SK-N-MC (cell line): ENCODE data around the gene TBC1D22A.

Experiments
- DNase-seq: peaks from one replicate; pipeline ENCODE4 v3.0.0-alpha.2; 2011; ENCODE audit warnings: low read depth, low spot score
- H3K27ac ChIP-seq: fragments of 200-600 bp; sonication (generic); 2 replicates; pipeline ENCODE4 v1.5.1; 2016; ENCODE audit warnings: mixed run types
- H3K36me3 ChIP-seq: fragments of 200-600 bp; sonication (generic); 2 replicates; pipeline ENCODE4 v1.6.1; 2017; ENCODE audit warnings: antibody characterized with exemption, low read length, mixed read lengths; ENCODE audit not compliant: insufficient read depth
- H3K4me3 ChIP-seq: fragments of 200-600 bp; sonication (generic); 2 replicates; pipeline ENCODE4 v1.5.1; 2016
- H3K9ac ChIP-seq: fragments of 200-600 bp; sonication (generic); 2 replicates; pipeline ENCODE4 v1.8.0; 2017; ENCODE audit warnings: mixed run types, mixed read lengths; ENCODE audit not compliant: insufficient read length
- H3K9me3 ChIP-seq: fragments of 200-600 bp; sonication (generic); 2 replicates; pipeline ENCODE4 v1.6.1; 2017; ENCODE audit warnings: low read depth, mild to moderate bottlenecking, antibody characterized with exemption, low read length, moderate library complexity, mixed read lengths
- EZH2 ChIP-seq: fragments of 200-600 bp; sonication (generic); IDR thresholded peaks from one replicate; pipeline ENCODE4 v1.6.1; 2017; ENCODE audit warnings: antibody characterized with exemption
- FOXP2 ChIP-seq: optimal IDR thresholded peaks from 2 replicates; pipeline ENCODE3; 2011; ENCODE audit warnings: mild to moderate bottlenecking, moderate library complexity; ENCODE audit not compliant: insufficient read depth; ENCODE audit errors: extremely low read length, control extremely low read depth
- POLR2AphosphoS5 ChIP-seq: IDR thresholded peaks from 2 replicates; pipeline ENCODE4 v1.6.1; 2012; ENCODE audit warnings: mild to moderate bottlenecking, low read depth, low read length, borderline replicate concordance

TBC1D22A gene

DNA sequence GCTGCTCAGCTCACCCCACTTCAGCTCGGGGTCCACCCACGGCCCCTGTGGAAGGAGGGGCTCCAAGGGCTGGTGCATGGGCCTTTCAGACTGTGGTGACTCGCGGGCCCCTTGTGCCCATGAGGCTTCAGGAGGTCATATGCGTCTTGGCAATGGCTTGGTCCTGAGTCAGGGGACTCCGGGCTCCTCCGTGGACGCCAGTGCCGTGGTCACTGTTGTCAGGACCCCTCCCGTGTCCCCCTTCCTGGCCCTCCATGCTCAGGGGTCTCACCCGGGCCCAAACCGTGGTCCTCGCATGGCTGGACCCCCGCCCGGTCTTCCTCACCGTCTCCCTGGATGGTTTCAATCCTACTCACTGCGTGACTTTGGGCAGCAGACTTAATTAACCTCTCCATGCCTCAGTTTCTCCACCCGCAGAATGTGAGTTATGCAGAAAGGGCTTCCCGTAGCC is 436.4 kb downstream of the TBC1D22A start:
- Histone ChIP-seq H3K4me3 (no peak overlapping the region), H3K27ac (no peak overlapping the region), H3K9ac (no peak overlapping the region), H3K36me3 (no peaks in the 10 kb centered on the region), H3K9me3 (no peaks in the 10 kb centered on the region)
- no peak for DNase-seq
- TF ChIP-seq EZH2: no peak
- TF ChIP-seq POLR2AphosphoS5: no peak
- no peak for TF ChIP-seq FOXP2

DNA sequence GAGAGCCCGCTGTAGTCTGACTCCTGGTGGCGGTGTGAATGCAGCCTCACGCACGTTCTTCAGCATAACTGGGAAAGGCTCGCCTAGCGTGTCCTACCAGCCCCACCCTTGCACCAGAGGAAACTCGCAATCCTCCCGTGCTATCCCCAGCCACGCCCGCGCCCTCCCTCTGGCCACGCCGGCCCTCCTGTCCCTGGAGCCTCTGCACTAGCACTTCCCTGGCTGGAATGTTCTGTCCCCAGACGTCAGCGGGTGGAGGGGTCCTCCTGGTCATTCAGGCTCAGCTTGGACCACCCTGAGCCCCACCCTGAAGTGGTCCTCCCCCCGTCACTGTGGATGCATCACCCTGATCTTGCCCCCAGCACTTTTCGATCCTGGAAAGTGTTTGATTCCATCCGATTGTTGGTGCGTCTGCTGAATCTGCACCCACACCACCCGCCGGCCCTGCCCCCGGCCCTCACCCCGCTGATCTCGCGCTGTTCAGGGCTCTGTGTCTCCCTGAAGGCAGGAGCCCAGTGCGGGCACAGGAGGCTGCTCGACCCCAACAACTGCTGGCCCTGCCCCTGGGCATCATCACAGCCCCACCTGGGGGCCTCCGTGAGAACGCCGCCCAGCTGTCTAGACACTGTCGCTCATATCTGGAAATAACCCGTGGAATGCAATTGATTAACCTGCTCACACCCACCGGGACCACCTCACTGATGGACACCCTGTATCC is 437.0 kb downstream of the TBC1D22A start:
- Histone ChIP-seq H3K27ac (no peak overlapping the region), H3K4me3 (no peak overlapping the region), H3K9ac (no peak overlapping the region), H3K9me3 (no peaks in the 10 kb centered on the region), H3K36me3 (no peaks in the 10 kb centered on the region)
- no peak for DNase-seq
- TF ChIP-seq EZH2 (no peak), POLR2AphosphoS5 (no peak), FOXP2 (no peak)

DNA sequence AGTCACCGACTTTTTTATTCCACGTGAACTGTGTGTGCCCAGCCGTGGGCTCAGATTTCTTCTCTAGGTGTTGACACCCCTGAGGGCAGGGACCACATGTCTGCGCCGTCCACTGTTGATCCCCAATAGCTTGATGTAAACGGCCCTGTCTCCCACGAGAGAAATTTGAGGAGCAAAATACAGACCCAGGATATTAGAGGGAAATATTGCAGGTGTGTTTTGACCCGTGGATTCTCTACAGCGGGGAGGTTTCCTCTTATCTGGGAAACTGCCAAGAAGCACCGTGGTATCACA is 437.5 kb downstream of the TBC1D22A start:
- Histone ChIP-seq H3K27ac (no peak overlapping the region), H3K36me3 (no peaks in the 10 kb centered on the region), H3K4me3 (no peak overlapping the region), H3K9me3 (no peaks in the 10 kb centered on the region), H3K9ac (no peak overlapping the region)
- TF ChIP-seq FOXP2 (no peak), EZH2 (no peak), POLR2AphosphoS5 (no peak)
- DNase-seq: no peak

DNA sequence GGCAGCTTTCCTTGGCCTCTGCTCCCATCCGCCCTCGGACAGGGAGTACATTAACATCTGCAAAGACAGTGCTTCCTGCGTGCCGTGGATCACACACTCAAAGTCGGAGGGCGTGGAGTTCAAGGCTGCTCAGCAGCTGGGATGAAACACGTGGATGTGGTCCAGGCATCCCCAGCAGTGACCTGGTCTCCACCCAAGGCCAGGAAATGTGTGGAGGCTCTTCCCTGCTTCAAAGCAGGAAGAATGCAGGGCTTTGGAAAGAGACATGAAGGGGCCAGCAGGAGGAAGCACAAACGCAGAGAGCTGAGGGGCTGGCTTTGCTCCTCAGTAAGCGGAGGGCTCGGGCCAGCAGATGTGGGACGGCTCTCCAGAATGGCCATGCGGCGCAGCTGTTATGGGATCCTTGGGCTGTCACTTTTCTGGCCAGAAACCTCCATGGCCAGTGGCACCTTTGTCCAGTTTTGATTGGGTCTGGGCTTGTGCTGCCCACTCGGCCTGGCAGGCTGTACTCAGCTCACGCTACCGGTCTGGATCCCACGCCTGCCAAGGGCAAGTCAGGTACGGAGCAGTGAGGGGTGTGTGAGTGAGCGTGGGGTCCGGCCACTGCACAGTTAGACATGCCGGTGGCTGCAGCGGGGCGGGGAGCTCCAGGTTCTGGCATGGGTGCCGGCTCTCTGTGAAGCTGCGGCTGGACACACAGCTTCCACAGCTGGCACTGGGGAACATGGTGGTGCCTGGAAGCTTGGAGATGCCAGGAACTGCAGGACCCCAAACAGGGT is 438.0 kb downstream of the TBC1D22A start:
- TF ChIP-seq FOXP2: no peak
- no peak for TF ChIP-seq EZH2
- no peak for TF ChIP-seq POLR2AphosphoS5
- no peak overlapping the region for H3K9ac ChIP-seq
- no peak overlapping the region for H3K4me3 ChIP-seq
- no peaks in the 10 kb centered on the region for H3K36me3 ChIP-seq
- no peak for DNase-seq
- no peak overlapping the region for H3K27ac ChIP-seq
- H3K9me3 ChIP-seq: no peaks in the 10 kb centered on the region

DNA sequence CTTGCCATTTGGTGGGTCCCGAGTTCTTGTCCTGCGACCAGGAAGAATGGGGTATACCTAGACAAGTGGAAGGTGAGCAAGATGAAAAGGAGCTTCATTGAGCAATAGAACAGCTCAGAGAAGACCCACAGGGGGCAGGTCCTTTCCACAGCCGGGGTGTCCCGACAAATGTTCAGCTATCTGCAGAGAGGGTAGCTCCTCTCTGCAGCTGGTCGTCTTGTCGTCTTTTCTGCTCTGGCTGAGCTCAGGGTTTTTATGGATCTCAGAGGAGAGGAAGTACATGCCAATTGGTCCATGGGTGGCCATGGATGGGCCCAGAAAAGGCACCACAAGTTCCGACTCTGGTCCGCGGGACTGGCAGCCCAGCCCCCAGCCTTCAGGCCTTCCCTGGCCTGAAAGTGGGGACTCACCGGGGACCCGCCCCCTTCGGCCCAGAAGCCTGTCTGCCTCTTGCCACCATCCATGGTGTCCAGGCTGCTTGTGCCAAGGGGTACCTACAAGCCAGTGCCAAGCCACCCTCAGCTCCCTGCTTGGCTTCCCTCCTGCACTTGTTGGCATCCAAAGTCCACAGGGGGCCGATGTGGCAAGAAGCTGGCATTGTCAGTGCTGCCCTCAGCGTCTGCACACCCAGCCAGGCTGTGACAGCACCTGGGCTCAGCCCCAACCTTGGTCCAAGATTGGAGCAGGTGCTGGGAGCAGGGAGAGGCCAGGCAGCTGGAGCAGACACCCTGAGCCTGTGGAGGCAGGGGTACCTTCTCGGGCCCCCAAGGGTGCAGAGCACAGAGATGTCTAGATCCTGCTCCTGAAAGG is 438.9 kb downstream of the TBC1D22A start:
- no peak overlapping the region for H3K27ac ChIP-seq
- no peak overlapping the region for H3K9ac ChIP-seq
- TF ChIP-seq EZH2: no peak
- no peak for TF ChIP-seq FOXP2
- no peak for TF ChIP-seq POLR2AphosphoS5
- no peak for DNase-seq
- H3K9me3 ChIP-seq: no peaks in the 10 kb centered on the region
- H3K36me3 ChIP-seq: no peaks in the 10 kb centered on the region
- H3K4me3 ChIP-seq: no peak overlapping the region

DNA sequence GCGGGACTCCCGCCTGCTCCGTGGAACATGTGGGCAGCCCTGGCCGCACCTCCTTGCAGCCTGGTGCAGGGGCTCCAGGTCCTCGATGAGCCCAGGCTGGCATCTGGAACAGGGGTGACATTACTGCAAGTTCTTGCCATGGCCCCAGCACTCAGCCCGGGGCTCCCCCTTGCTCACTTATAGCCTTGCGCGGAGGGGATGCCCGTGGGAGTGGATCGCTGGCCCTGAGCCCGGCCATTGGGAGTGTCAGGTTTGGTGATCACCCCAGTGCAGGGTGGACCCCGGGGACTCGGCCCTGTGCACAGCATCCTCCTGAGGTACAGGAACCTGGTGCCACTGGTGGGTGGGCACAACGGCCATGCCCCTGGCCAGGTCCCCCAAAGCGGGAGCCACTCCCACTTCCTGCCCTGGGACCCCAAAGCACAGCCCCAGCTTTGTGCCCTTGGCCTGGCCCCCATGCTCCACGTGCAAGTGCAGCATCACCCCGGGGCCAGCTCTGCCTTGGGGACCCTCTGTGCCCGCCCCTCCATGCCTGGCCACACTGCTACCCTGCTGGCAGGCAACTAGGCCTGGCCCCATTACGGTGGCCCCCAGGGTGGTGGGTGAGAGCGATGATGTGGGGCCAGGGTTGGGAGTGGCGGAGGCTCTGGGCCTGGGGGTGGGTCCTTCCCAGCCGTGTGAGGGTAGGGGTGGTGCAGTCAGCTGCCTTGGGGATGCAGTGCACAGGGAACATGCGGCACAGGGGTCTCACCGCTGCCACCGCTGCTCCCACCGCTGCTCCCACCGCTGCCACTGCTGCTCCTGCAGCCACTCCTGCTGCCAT is 439.8 kb downstream of the TBC1D22A start:
- no peak for DNase-seq
- TF ChIP-seq FOXP2 (no peak), EZH2 (no peak), POLR2AphosphoS5 (no peak)

DNA sequence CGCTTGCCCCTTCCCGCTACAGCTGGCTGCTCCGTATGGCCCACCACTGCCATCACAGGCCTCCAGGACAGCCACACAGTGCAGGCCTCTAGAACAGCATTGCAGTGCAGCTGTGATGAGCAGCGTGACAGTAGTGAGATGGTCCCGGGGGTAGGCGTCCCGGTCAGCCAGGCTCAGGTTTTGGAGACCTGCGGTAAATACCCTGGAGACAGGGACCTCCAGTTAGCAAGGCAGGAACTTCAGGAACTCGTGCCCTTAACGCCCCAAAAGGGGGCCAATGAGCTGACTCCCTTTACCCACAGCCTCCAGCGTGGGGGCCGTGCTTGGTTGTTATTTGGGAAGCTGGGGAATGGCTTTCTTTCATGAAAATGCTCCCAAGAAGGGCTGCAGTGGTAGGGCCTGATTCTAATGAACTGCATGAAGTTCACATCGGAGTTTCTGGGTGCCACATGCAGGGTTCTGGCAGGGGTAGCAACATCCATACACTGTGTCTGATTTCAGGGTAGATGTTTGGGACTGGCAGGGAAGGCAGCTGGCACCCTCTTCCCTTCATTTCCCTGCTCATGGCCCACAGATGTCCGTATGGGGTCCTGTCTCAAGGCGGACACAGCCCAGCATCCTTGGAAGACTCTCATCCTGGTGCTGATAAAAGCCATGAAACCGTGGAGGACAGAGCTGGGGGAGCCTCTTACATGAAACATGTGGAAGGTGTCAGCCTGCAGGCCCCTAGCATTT is 440.5 kb downstream of the TBC1D22A start:
- DNase-seq: no peak
- Histone ChIP-seq H3K9ac (no peak overlapping the region), H3K9me3 (no peaks in the 10 kb centered on the region), H3K4me3 (no peak overlapping the region), H3K36me3 (no peaks in the 10 kb centered on the region), H3K27ac (no peak overlapping the region)
- TF ChIP-seq FOXP2: no peak
- TF ChIP-seq EZH2: no peak
- no peak for TF ChIP-seq POLR2AphosphoS5

More for the DNA sequence above, 439.8 kb downstream of the TBC1D22A start:
- no peak overlapping the region for H3K4me3 ChIP-seq
- no peaks in the 10 kb centered on the region for H3K36me3 ChIP-seq
- H3K9me3 ChIP-seq: no peaks in the 10 kb centered on the region
- no peak overlapping the region for H3K27ac ChIP-seq
- no peak overlapping the region for H3K9ac ChIP-seq
